CD4-positive, CD25-positive, alpha-beta regulatory T cell (primary cell): ENCODE data around the gene ZNF662. TPM values are rescaled to one million over a fixed set of nuclear protein-coding genes. Genes with fewer than 3 reads are reported as not detected.
"Not testable (repeated sequence)": the region's sequence is repeated elsewhere in the genome, so short reads cannot be mapped to it uniquely, and the experiment has no call there.

Experiments used
- ATAC-seq, 2 donors: fragments of 150-1000 bp; cut with Tn5 transposase; one replicate each; pipeline ENCODE4 v1.10.0; 2021; ENCODE audit warnings: low read depth in 2 of 2, moderate number of reproducible peaks in 2 of 2, moderate library complexity in 1 of 2
- DNase-seq, 3 donors: peaks; one replicate each; pipeline versions ENCODE4 v3.0.0 to v3.0.0-alpha.2; 2012 to 2022; ENCODE audit warnings: mixed read lengths in 1 of 3
- H3K27ac ChIP-seq: one replicate; pipeline ENCODE4 v1.7.0; 2013; ENCODE audit warnings: mild to moderate bottlenecking, low read length; ENCODE audit not compliant: insufficient read depth, poor library complexity, severe bottlenecking
- H3K27me3 ChIP-seq: one replicate; pipeline ENCODE4 v1.7.0; 2013; ENCODE audit warnings: low read length; ENCODE audit not compliant: control insufficient read depth, insufficient read depth
- H3K36me3 ChIP-seq: one replicate; pipeline ENCODE4 v1.7.0; 2013; ENCODE audit warnings: mild to moderate bottlenecking, low read length, moderate library complexity; ENCODE audit not compliant: control insufficient read depth, insufficient read depth
- H3K4me1 ChIP-seq: 2 replicates; pipeline ENCODE4 v1.7.0; 2013; ENCODE audit warnings: mild to moderate bottlenecking, low read length; ENCODE audit not compliant: insufficient read depth, control insufficient read depth, poor library complexity, severe bottlenecking
- H3K4me3 ChIP-seq: one replicate; pipeline ENCODE4 v1.7.0; 2013; ENCODE audit warnings: low read depth, mild to moderate bottlenecking, low read length, moderate library complexity
- H3K9me3 ChIP-seq, 2 experiments: 1 replicate in 1 of 2; 2 replicates in 1 of 2; pipeline ENCODE4 v1.7.0; 2013; ENCODE audit warnings: low read length in 2 of 2, mild to moderate bottlenecking in 1 of 2, moderate library complexity in 1 of 2; ENCODE audit not compliant: control insufficient read depth in 2 of 2
- H3K27ac Mint-ChIP-seq, 3 donors: one replicate each; pipeline ENCODE4 v1.8.0; 2020 to 2022; ENCODE audit warnings: mild to moderate bottlenecking in 3 of 3, mixed read lengths in 3 of 3, moderate library complexity in 2 of 3
- H3K27me3 Mint-ChIP-seq: one replicate; pipeline ENCODE4 v1.8.0; 2022; ENCODE audit warnings: mild to moderate bottlenecking, mixed read lengths
- H3K36me3 Mint-ChIP-seq: one replicate; pipeline ENCODE4 v1.8.0; 2020; ENCODE audit warnings: mixed read lengths
- H3K4me1 Mint-ChIP-seq, 4 donors: one replicate each; pipeline ENCODE4 v1.8.0; 2020 to 2022; ENCODE audit warnings: mixed read lengths in 4 of 4, mild to moderate bottlenecking in 1 of 4
- H3K4me3 Mint-ChIP-seq, 4 donors: one replicate each; pipeline ENCODE4 v1.8.0; 2020 to 2022; ENCODE audit warnings: mild to moderate bottlenecking in 4 of 4, mixed read lengths in 4 of 4, moderate library complexity in 3 of 4
- H3K9me3 Mint-ChIP-seq, 7 donors: one replicate each; pipeline ENCODE4 v1.8.0; 2020 to 2022; ENCODE audit warnings: mixed read lengths in 7 of 7, mild to moderate bottlenecking in 3 of 7, moderate library complexity in 2 of 7
- polyA plus RNA-seq, 4 donors: library from polyadenylated mRNA; unstranded; fragments of 300-500 nt; fragmentation: Illumina TruSeq; gene quantifications; one replicate each; pipeline ENCODE4 v1.2.3, GENCODE V29; 2021
- total RNA-seq: library from RNA; stranded (reverse); gene quantifications from one replicate; pipeline ENCODE4 v1.2.3, GENCODE V29; 2022

ZNF662 gene
- total and polyA plus RNA-seq, 5 donors from 2014 or later: 0.41 to 1.3 (median 0.72) TPM

GRCh38 chr3:42880183-42880582, 25.8 kb upstream of the ZNF662 start:
- Mint-ChIP-seq H3K4me1 (peaks cover 6 to 15% (median 7%) of the 10 kb centered on the region in 4 donors), H3K4me3 (peak overlapping the region; percentile 62 to 90 (median 76))
- no peak overlapping the region for H3K4me3 ChIP-seq

GRCh38 chr3:42880601-42881451, 25.1 kb upstream of the ZNF662 start:
- no peaks in the 10 kb centered on the region for H3K27me3 ChIP-seq
- H3K4me3 ChIP-seq: peak overlapping the region; percentile 45
- peak overlapping the region; percentile 61 for H3K27ac ChIP-seq
- H3K4me1 ChIP-seq: peaks cover 13% of the 10 kb centered on the region
- ATAC-seq (peak; percentile 99 to 100), DNase-seq (peak; percentile 80 to 94 (median 86))
- H3K4me1 Mint-ChIP-seq: peaks cover 6 to 15% (median 7%) of the 10 kb centered on the region in 4 donors
- no peaks in the 10 kb centered on the region for H3K9me3 ChIP-seq
- peak overlapping the region in 2 of 3 donors; percentile 90 to 93 for H3K27ac Mint-ChIP-seq
- no peaks in the 10 kb centered on the region for H3K9me3 Mint-ChIP-seq
- peak overlapping the region; percentile 80 to 91 (median 87) for H3K4me3 Mint-ChIP-seq
- H3K36me3 Mint-ChIP-seq: no peaks in the 10 kb centered on the region
- H3K36me3 ChIP-seq: no peaks in the 10 kb centered on the region
- peaks cover 4% of the 10 kb centered on the region for H3K27me3 Mint-ChIP-seq

More at GRCh38 chr3:42880183-42880582, 25.8 kb upstream of the ZNF662 start:
- peaks cover 13% of the 10 kb centered on the region for H3K4me1 ChIP-seq
- H3K27ac ChIP-seq: no peak overlapping the region
- H3K9me3 ChIP-seq: no peaks in the 10 kb centered on the region
- no peak for ATAC-seq
- Mint-ChIP-seq H3K27ac (peak overlapping the region in 2 of 3 donors; percentile 89 to 90), H3K27me3 (peaks cover 3% of the 10 kb centered on the region), H3K36me3 (no peaks in the 10 kb centered on the region), H3K9me3 (no peaks in the 10 kb centered on the region)
- H3K27me3 ChIP-seq: no peaks in the 10 kb centered on the region
- no peaks in the 10 kb centered on the region for H3K36me3 ChIP-seq
- peak in 1 of 3 donors; percentile 1 for DNase-seq

GRCh38 chr3:42883251-42883930, 22.6 kb upstream of the ZNF662 start:
- peaks cover 13% of the 10 kb centered on the region for H3K4me1 ChIP-seq
- not testable (repeated sequence) for DNase-seq, H3K9me3 ChIP-seq, H3K36me3 ChIP-seq, H3K4me3 Mint-ChIP-seq, H3K9me3 Mint-ChIP-seq, ATAC-seq, H3K27ac Mint-ChIP-seq, H3K27me3 ChIP-seq, H3K36me3 Mint-ChIP-seq, H3K4me3 ChIP-seq, H3K27ac ChIP-seq
- peaks cover 6 to 15% (median 7%) of the 10 kb centered on the region in 4 donors for H3K4me1 Mint-ChIP-seq
- H3K27me3 Mint-ChIP-seq: peaks cover 12% of the 10 kb centered on the region

- H3K4me3 ChIP-seq: no peak overlapping the region
- DNase-seq (no peak), ATAC-seq (no peak)
- H3K27ac ChIP-seq: no peak overlapping the region
- Mint-ChIP-seq H3K4me3 (no peak overlapping the region), H3K4me1 (peaks cover 6 to 15% (median 7%) of the 10 kb centered on the region in 4 donors), H3K27me3 (peaks cover 22% of the 10 kb centered on the region), H3K27ac (no peak overlapping the region), H3K36me3 (no peaks in the 10 kb centered on the region), H3K9me3 (no peaks in the 10 kb centered on the region)
- H3K27me3 ChIP-seq: peaks cover 6% of the 10 kb centered on the region
- H3K9me3 ChIP-seq: no peaks in the 10 kb centered on the region
- H3K4me1 ChIP-seq: peaks cover 13% of the 10 kb centered on the region
- no peaks in the 10 kb centered on the region for H3K36me3 ChIP-seq
These were observed 21.6 kb upstream of the ZNF662 start for GRCh38 chr3:42884324-42884723.

GRCh38 chr3:42886294-42886822, 19.6 kb upstream of the ZNF662 start:
- no peak for ATAC-seq
- DNase-seq: no peak
- no peak overlapping the region for H3K27ac Mint-ChIP-seq
- H3K4me3 Mint-ChIP-seq: no peak overlapping the region
- H3K4me1 Mint-ChIP-seq: peaks cover 0 to 6% (median 2%) of the 10 kb centered on the region in 4 donors
- Histone ChIP-seq H3K4me3 (no peak overlapping the region), H3K4me1 (peaks cover 3% of the 10 kb centered on the region), H3K27ac (no peak overlapping the region), H3K27me3 (peaks cover 6% of the 10 kb centered on the region), H3K9me3 (no peaks in the 10 kb centered on the region), H3K36me3 (no peaks in the 10 kb centered on the region)
- peaks cover 4% of the 10 kb centered on the region for H3K36me3 Mint-ChIP-seq
- H3K9me3 Mint-ChIP-seq: no peaks in the 10 kb centered on the region
- peaks cover 30% of the 10 kb centered on the region for H3K27me3 Mint-ChIP-seq

GRCh38 chr3:42887084-42887483, 18.9 kb upstream of the ZNF662 start:
- ATAC-seq (no peak), DNase-seq (no peak)
- Mint-ChIP-seq H3K9me3 (no peaks in the 10 kb centered on the region), H3K27ac (no peak overlapping the region), H3K27me3 (peaks cover 36% of the 10 kb centered on the region), H3K36me3 (peaks cover 4% of the 10 kb centered on the region), H3K4me3 (no peak overlapping the region), H3K4me1 (no peaks in the 10 kb centered on the region)
- Histone ChIP-seq H3K9me3 (no peaks in the 10 kb centered on the region), H3K4me3 (no peak overlapping the region), H3K27me3 (peaks cover 6% of the 10 kb centered on the region), H3K4me1 (no peaks in the 10 kb centered on the region), H3K27ac (no peak overlapping the region), H3K36me3 (no peaks in the 10 kb centered on the region)

GRCh38 chr3:42891042-42891441, 14.9 kb upstream of the ZNF662 start:
- no peak overlapping the region for H3K4me3 Mint-ChIP-seq
- ATAC-seq: no peak
- Histone ChIP-seq H3K4me1 (no peaks in the 10 kb centered on the region), H3K4me3 (no peak overlapping the region), H3K36me3 (no peaks in the 10 kb centered on the region), H3K27me3 (peaks cover 6% of the 10 kb centered on the region), H3K27ac (no peak overlapping the region), H3K9me3 (no peaks in the 10 kb centered on the region)
- H3K36me3 Mint-ChIP-seq: peaks cover 4% of the 10 kb centered on the region
- DNase-seq: no peak
- H3K27me3 Mint-ChIP-seq: peaks cover 34% of the 10 kb centered on the region
- no peaks in the 10 kb centered on the region for H3K4me1 Mint-ChIP-seq
- no peak overlapping the region for H3K27ac Mint-ChIP-seq
- peaks cover 0 to 2% (median 0%) of the 10 kb centered on the region in 7 donors for H3K9me3 Mint-ChIP-seq
